Keratinocyte (primary cell): ENCODE data around the gene RAMP1. TPM values are rescaled to one million over a fixed set of nuclear protein-coding genes. Genes with fewer than 3 reads are reported as not detected.

Experiments
- DNase-seq: peaks from one replicate; pipeline ENCODE4 v3.0.0-alpha.2; 2011; ENCODE audit warnings: low read depth, missing footprints, low spot score
- FAIRE-seq: peaks from 2 replicates; lab custom pipeline; 2011; peaks lifted over from hg19 to GRCh38; lab: Jason Lieb, UNC
- H2AFZ ChIP-seq: 2 replicates; pipeline ENCODE4 v1.6.0; 2012; ENCODE audit warnings: low read length, control low read depth, inconsistent platforms; ENCODE audit not compliant: control insufficient read depth
- H3K27ac ChIP-seq: 2 replicates; pipeline ENCODE4 v1.5.1; 2011; ENCODE audit warnings: low read length; ENCODE audit not compliant: control insufficient read depth, insufficient read depth
- H3K27me3 ChIP-seq: 3 replicates; pipeline ENCODE4 v1.6.0; 2011; ENCODE audit warnings: low read length; ENCODE audit not compliant: control insufficient read depth, insufficient read depth; ENCODE audit errors: extremely low read depth
- H3K36me3 ChIP-seq, 2 experiments: 2 replicates in 1 of 2; 3 replicates in 1 of 2; pipeline ENCODE4 v1.5.1; 2011; ENCODE audit warnings: low read length in 2 of 2, mild to moderate bottlenecking in 1 of 2; ENCODE audit not compliant: control insufficient read depth in 2 of 2, insufficient read depth in 2 of 2; ENCODE audit errors: extremely low read depth in 1 of 2
- H3K4me1 ChIP-seq: 3 replicates; pipeline ENCODE4 v1.5.1; 2011; ENCODE audit warnings: low read length; ENCODE audit not compliant: control insufficient read depth, insufficient read depth; ENCODE audit errors: extremely low read depth
- H3K4me2 ChIP-seq: 3 replicates; pipeline ENCODE4 v1.6.0; 2011; ENCODE audit warnings: low read depth, low read length; ENCODE audit not compliant: control insufficient read depth, insufficient read depth; ENCODE audit errors: extremely low read depth
- H3K4me3 ChIP-seq, 3 experiments: fragments of 200-600 bp in 1 of 3; sonication (generic) in 1 of 3; 2 replicates in 2 of 3; 3 replicates in 1 of 3; pipeline ENCODE4 v1.5.1; 2011 to 2016; ENCODE audit warnings: low read length in 3 of 3, mild to moderate bottlenecking in 3 of 3, control low read depth in 2 of 3, inconsistent platforms in 1 of 3, low read depth in 1 of 3, mixed read lengths in 1 of 3, mixed run types in 1 of 3, moderate library complexity in 1 of 3; ENCODE audit not compliant: control insufficient read depth in 2 of 3, insufficient read depth in 2 of 3; ENCODE audit errors: extremely low read depth in 1 of 3
- H3K79me2 ChIP-seq: 2 replicates; pipeline ENCODE4 v1.6.0; 2012; ENCODE audit warnings: low read length; ENCODE audit not compliant: control insufficient read depth, insufficient read depth
- H3K9ac ChIP-seq: 3 replicates; pipeline ENCODE4 v1.6.0; 2011; ENCODE audit warnings: low read length; ENCODE audit not compliant: control insufficient read depth, insufficient read depth; ENCODE audit errors: extremely low read depth
- H3K9me1 ChIP-seq: 3 replicates; pipeline ENCODE4 v1.6.0; 2011; ENCODE audit warnings: low read length; ENCODE audit not compliant: control insufficient read depth, insufficient read depth; ENCODE audit errors: extremely low read depth
- H3K9me3 ChIP-seq: 2 replicates; pipeline ENCODE4 v1.5.1; 2012; ENCODE audit warnings: low read depth, low read length; ENCODE audit not compliant: control insufficient read depth
- H4K20me1 ChIP-seq: 3 replicates; pipeline ENCODE4 v1.6.0; 2011; ENCODE audit warnings: low read length; ENCODE audit not compliant: control insufficient read depth, insufficient read depth; ENCODE audit errors: extremely low read depth
- EZH2 ChIP-seq: IDR thresholded peaks from one replicate; pipeline ENCODE4 v1.6.1; 2012; ENCODE audit warnings: inconsistent platforms, mild to moderate bottlenecking, low read length, moderate library complexity
- dilution Hi-C: fragments of 300-500 bp; cut with MboI; formaldehyde crosslinking; loops from one replicate; pipeline ENCODE4 v1.7.0; 2020; ENCODE audit warnings: low sequenced_read_pairs; ENCODE audit not compliant: extremely low pct_ligation_motif_present
- polyA plus RNA-seq, 5 experiments: library from polyadenylated mRNA; depleted of rRNA in 3 of 5; stranded (reverse) in 3 of 5; stranded (forward) in 1 of 5; unstranded in 1 of 5; fragments of >200 nt; gene quantifications; 1 replicate in 1 of 5; 2 replicates in 3 of 5; 3 replicates in 1 of 5; pipeline versions ENCODE4 v1.2.1 to v1.2.3, GENCODE V29; 2011 to 2012; ENCODE audit warnings: missing spikeins in 2 of 5, low read depth in 1 of 5, low replicate concordance in 1 of 5
- TF ChIP-seq, protein P1 (sequence below), 3 experiments: IDR thresholded peaks in 1 of 3; conservative IDR thresholded peaks in 1 of 3; optimal IDR thresholded peaks in 1 of 3; 2 replicates in 2 of 3; 3 replicates in 1 of 3; pipeline versions ENCODE3 to v1.5.1; 2011; ENCODE audit warnings: low read length in 3 of 3, mild to moderate bottlenecking in 3 of 3, moderate library complexity in 2 of 3, control low read depth in 1 of 3, inconsistent platforms in 1 of 3; ENCODE audit not compliant: insufficient read depth in 2 of 3; ENCODE audit errors: extremely low read depth in 1 of 3

RAMP1 gene
- polyA plus RNA-seq, 1 donor (not counting 4 experiments of a cell fraction or from before 2014, with no cell fraction given), result 0.69 TPM

DNA sequence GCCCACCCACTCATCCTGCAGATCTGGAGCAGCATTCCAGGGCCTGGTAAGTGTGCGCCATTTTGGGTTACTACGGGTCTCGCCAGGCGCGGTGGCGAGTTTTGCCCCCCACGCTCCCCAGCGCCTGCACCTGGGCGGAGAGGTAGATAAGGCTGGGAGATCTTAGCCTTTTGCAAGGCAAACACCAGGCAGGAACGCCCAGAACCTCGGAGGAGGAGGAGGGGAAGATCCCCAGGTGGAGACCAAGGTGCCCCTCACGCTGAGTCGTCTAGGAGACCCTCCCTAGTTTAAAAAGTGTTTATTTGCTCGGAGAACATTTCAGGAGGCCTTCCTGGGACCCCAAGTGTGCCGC, 365 bp upstream of the RAMP1 start:
- no peak for DNase-seq
- H4K20me1 ChIP-seq, result no peaks in the 10 kb centered on the region
- no peak overlapping the region for H3K27ac ChIP-seq
- H3K9me3 ChIP-seq, result no peaks in the 10 kb centered on the region
- H3K4me2 ChIP-seq, result peak overlapping the region; percentile 81
- dilution Hi-C loops, result no loop called here
- H3K4me3 ChIP-seq, result no peak overlapping the region
- H3K4me1 ChIP-seq, result peaks cover 12% of the 10 kb centered on the region
- TF ChIP-seq EZH2, result no peak
- TF ChIP-seq, protein P1, sequence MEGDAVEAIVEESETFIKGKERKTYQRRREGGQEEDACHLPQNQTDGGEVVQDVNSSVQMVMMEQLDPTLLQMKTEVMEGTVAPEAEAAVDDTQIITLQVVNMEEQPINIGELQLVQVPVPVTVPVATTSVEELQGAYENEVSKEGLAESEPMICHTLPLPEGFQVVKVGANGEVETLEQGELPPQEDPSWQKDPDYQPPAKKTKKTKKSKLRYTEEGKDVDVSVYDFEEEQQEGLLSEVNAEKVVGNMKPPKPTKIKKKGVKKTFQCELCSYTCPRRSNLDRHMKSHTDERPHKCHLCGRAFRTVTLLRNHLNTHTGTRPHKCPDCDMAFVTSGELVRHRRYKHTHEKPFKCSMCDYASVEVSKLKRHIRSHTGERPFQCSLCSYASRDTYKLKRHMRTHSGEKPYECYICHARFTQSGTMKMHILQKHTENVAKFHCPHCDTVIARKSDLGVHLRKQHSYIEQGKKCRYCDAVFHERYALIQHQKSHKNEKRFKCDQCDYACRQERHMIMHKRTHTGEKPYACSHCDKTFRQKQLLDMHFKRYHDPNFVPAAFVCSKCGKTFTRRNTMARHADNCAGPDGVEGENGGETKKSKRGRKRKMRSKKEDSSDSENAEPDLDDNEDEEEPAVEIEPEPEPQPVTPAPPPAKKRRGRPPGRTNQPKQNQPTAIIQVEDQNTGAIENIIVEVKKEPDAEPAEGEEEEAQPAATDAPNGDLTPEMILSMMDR (optimal IDR thresholded peaks at IDR 0.05 in 1 of 3, IDR thresholded peaks at IDR 0.05 in 1 of 3, conservative IDR thresholded peaks at IDR 0.05 in 1 of 3; ENCODE audit: extremely low read depth in 1 of 3, insufficient read depth in 2 of 3, low read length in 3 of 3), result no peak
- H2AFZ ChIP-seq, result no peak overlapping the region
- no peaks in the 10 kb centered on the region for H3K9me1 ChIP-seq
- no peaks in the 10 kb centered on the region for H3K36me3 ChIP-seq
- H3K27me3 ChIP-seq, result peaks cover 3% of the 10 kb centered on the region
- FAIRE-seq, result no peak
- H3K79me2 ChIP-seq, result no peaks in the 10 kb centered on the region
- peak overlapping the region; percentile 10 for H3K9ac ChIP-seq

DNA sequence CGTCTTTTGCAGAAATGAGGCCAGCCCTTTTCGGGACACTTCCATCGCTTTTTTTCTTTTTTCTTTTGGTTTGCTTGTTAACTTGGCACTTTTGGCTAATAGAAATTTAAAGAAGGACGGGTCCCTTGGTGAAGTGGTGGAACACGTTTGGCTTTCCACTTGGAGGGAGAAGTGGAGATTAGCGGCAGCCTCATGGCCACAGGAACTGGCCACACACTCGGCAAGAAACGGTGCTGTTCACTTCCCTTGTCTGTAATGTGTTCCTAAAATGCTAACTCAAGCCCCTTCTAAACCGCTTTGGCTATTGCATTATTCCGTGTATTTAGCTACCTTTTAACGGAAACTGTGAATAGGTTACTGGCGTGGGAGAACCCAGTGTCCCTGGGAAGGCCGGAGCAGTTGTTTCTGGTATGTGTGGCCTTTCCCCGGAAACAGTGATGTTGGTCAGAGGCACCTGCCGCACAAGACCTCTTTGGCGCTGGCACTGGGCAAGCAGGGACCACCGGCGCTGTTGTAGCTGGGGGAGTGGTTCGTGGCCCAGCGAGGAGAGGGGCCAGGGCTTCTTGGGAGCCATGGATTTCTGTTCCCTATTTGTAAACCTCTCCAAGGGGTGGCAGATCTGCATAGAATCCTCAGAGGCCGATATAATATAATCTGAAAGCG, 981 bp downstream of the RAMP1 start:
- DNase-seq (no peak), FAIRE-seq (no peak)
- Histone ChIP-seq H3K9me1 (no peaks in the 10 kb centered on the region), H3K4me3 (peak overlapping the region in 2 of 3 experiments; percentile 32 to 48), H3K4me1 (peaks cover 25% of the 10 kb centered on the region), H4K20me1 (no peaks in the 10 kb centered on the region), H2AFZ (no peak overlapping the region), H3K27me3 (peaks cover 3% of the 10 kb centered on the region), H3K9me3 (no peaks in the 10 kb centered on the region), H3K79me2 (no peaks in the 10 kb centered on the region), H3K9ac (no peak overlapping the region), H3K4me2 (peak overlapping the region; percentile 81), H3K36me3 (no peaks in the 10 kb centered on the region), H3K27ac (no peak overlapping the region)
- TF ChIP-seq, protein P1 (optimal IDR thresholded peaks at IDR 0.05 in 1 of 3, IDR thresholded peaks at IDR 0.05 in 1 of 3, conservative IDR thresholded peaks at IDR 0.05 in 1 of 3; ENCODE audit: extremely low read depth in 1 of 3, insufficient read depth in 2 of 3, low read length in 3 of 3), result no peak
- no peak for TF ChIP-seq EZH2
- dilution Hi-C loops, result no loop called here
